HG03442 (cell line): ENCODE data around the gene SCN9A.
A peak's percentile ranks its signal among the peaks of the same experiment; 100 is the strongest.

Experiments used
- ATAC-seq: cut with Tn5 transposase; IDR thresholded peaks from one replicate; pipeline ENCODE4 v1.9.1; 2021; ENCODE audit warnings: mild to moderate bottlenecking, moderate library complexity; ENCODE audit not compliant: unreplicated experiment

Gene SCN9A

GRCh38 chr2:166184789-166185188 is 191.0 kb downstream of the SCN9A start:
- no peak for ATAC-seq

- no peak for ATAC-seq
Observed at GRCh38 chr2:166181813-166182154, 194.0 kb downstream of the SCN9A start.

GRCh38 chr2:166180951-166181812 is 194.6 kb downstream of the SCN9A start:
- peak; percentile 95 for ATAC-seq

- ATAC-seq, result no peak
Observed at GRCh38 chr2:166179201-166179600, 196.5 kb downstream of the SCN9A start.

DNA sequence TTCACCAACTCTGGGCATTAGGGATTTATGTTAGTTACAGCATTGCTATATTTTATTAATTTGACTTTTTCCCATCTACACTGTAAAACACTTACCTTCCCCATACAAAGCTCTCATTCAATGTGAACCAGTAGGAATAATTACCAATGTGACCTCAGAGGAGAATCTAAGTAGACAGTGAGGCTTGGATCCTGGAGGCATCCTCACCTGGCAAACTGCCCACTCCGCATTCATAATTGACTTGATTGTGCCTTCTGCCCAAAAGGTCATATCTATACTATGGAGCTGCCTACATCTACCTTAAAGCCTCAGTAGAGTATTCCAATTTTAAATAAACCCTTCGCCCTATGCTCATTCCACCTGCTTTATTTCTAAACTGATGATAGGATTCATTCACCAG is 202.5 kb downstream of the SCN9A start:
- ATAC-seq, result no peak

- no peak for ATAC-seq
Observed at GRCh38 chr2:166171216-166171615, 204.5 kb downstream of the SCN9A start.

GRCh38 chr2:166170356-166170755 is 205.4 kb downstream of the SCN9A start:
- peak; percentile 91 for ATAC-seq

DNA sequence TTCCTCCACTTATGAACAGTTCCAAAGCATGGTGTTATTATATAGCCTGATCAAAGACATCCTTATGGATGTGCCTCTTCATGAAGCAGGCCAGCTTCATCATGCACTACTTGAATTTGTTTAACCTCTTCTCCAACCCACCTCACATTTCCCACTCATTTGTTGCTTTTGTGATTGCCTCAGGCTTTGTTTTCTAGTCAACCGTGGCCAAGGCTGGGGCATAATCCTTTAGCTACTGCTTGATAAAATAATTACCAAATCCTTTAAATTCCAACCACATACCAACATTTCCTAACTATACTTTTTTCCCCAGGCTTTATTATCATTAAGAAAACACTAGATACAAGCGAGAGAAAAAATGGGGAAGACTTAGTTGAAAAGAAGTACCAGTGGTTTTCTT is 208.3 kb downstream of the SCN9A start:
- ATAC-seq, result no peak

DNA sequence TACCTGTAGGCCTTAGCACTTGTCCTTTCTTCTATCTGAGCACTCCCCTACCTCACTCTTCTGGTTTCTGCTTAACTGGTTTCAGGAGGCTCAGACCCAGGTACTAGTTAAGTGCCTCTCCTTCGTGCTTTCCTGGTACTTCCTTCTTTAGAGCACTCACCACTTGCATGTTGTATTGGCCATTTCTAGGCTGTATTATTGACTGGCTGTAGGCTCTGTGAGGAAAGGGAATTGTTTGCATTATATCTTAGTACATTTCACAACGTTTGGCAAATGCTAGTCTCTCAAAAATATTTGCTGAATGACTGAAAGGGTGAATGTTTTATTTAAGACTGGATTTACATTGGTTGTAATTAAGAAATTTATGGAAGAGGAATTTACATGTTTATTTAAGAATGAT is 212.0 kb downstream of the SCN9A start:
- no peak for ATAC-seq

DNA sequence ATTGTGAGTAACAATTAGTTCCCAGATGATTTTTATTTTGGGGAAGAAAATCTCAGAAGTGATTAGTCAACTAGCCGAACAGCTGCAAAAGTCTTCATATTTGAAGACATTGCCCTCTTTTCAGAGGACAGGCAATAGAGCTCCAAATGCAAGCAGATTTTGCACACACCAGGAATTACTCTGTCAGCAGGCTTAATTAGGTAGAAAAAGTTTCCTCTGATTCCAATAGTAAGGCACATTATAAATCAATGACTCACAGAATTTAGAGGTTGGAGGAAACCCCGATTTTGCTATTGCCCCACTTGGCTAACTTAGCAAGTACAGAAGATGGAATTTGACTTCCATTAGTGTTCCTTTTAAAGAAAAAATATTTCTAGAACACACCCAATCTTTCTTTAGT is 217.2 kb downstream of the SCN9A start:
- no peak for ATAC-seq

GRCh38 chr2:166157578-166157977 is 218.2 kb downstream of the SCN9A start:
- ATAC-seq, result no peak

DNA sequence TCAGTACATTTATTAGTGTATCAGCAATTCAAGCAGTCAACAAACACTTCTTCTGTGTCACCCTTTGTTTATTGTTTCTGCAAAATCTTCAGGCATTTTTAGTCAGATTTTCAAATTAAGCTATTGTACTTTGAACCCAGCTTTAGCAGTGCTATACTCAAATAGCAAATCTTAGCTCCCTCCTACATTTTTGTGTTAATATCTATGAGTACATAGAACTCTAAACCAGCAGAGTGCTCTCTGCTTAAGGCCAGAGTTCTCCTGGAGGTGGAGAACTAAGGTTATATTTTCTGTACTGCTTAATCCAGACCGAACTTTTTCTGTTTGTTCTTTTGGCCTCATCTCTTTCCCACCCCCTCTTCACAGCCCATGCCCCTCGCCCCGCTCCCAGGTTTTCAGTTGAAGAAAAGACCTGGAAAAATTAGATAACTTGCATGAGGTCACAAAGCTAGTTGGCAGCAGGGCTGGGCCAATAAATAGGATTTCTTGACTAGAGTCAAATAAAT is 218.7 kb downstream of the SCN9A start:
- ATAC-seq, result no peak

DNA sequence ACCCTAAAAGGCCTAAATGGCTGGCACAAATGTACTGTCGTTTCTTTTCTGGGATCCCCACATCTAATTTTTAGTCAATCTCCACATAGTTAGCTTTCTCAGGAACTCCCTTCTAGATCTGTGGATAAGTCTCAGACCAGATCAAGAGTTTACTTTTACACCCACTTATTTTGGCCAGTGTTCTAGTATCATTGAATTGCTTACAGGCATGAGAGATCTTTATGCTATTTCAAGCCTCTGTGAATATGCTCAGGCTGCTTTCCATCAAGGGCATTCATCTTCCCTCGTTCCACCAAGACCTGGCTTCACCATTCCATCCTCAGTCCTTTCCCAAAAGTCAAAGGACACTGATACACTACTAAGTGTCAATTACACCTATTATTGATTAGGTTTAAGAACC is 220.2 kb downstream of the SCN9A start:
- no peak for ATAC-seq

GRCh38 chr2:166154685-166155338 is 220.9 kb downstream of the SCN9A start:
- no peak for ATAC-seq

DNA sequence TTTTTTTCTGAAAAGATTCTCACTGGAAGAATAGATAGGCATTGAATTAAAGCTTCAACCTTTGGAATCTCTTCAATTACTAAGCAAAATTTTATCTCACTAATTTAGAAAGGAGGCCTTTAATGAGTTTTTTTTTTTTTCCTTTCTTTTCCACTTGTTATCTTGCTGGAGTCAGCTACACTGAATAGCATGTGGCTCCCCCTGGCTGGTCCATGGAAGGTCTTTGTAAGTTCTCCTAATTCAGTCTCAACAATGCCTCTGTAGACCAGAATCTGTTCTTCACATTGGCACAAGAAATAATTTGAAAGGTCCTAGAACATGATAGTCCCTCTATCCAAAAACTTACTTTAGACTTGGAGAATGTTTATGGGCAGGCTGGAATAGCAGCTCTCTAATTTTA is 223.7 kb downstream of the SCN9A start:
- no peak for ATAC-seq

DNA sequence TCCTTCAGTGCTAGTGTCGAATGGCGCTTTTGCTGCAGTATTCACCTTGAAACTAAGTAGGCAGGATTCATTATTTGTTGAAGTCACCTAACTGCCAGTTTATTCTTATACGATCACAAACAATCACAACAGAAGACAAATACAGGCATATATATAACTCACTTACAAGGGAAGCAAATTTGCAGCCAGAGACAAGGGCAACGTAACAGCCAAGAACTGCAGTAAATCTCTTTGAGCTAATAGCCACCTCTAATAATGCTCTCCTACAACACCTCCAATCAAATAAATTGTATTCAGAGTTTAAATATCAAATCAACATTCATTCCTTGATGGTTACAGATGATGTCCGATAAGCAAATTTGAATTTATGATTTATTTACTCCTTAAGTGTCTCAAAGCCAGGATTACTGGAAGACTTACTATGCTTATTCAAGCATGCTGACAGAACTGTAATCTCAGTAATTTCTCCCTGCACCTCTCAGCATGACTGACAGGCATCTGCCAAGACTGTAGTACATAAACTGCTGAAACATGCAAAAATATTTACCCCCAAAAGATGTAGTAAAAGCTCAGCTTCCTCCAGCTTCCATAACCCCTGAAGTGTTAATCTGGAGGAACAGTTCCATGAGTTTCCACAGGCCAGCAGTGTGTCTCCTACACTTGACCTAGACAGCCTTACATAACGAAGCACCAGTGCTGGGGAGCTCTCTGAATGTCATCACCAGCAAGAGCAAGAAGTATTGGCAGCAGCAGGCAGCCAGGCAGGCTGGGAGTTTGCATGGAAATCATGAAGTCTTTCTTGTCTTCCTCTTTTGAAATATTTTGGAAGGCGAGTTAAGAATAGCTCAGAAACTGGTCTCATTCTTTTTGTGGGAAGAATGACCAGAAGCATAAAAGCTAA is 227.0 kb downstream of the SCN9A start:
- no peak for ATAC-seq

DNA sequence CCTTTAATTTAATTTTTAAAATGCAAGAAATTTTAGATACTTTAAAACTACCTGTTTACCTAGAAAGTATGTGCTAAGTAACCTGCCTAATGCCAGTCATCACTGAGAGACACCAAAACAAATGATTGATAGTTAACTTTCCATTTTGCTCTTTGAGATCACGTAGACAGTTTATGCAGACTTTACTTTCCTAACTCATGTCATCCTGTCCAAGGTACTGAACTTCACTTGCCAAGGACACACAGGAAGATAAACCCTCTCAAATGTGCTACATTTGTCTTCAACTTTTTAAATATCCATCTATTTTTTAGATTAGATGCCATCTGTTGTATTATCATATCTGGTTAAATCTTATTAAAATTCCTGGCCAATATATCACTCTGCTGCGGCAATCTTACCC is 227.9 kb downstream of the SCN9A start:
- no peak for ATAC-seq
